HCT116 (cell line): ENCODE data around the gene CREBBP. TPM values are rescaled to one million over a fixed set of nuclear protein-coding genes. Genes with fewer than 3 reads are reported as not detected.

ENCODE experiments used
- ATAC-seq: fragments of 200-7000 bp; cut with Tn5 transposase; 2 replicates; pipeline ENCODE4 v1.9.1; 2020; ENCODE audit warnings: mild to moderate bottlenecking, moderate library complexity
- BruUV-seq: library from RNA; stranded (reverse); fragments of 400-500 nt; replicated peaks from 2 replicates; lab custom pipeline; 2021; lab: Mats Ljungman, UMichigan
- CTCF ChIA-PET: fragments of 300-600 bp; sonication (Branson Sonifier 250); formaldehyde crosslinking; loops from one replicate; lab custom pipeline; 2021; ENCODE audit warnings: antibody characterized with exemption; lab: Charles Lee
- POLR2A ChIA-PET: fragments of 300-600, 350-600 bp; sonication (Branson Sonifier 250); formaldehyde crosslinking; loops from one replicate; lab custom pipeline; 2021; ENCODE audit warnings: antibody characterized with exemption; lab: Charles Lee
- RAD21 ChIA-PET, 2 experiments: fragments of 300-600 bp; sonication (Branson Sonifier 250); formaldehyde crosslinking; loops; one replicate each; lab custom pipeline; 2023; ENCODE audit warnings: low total read pairs in 2 of 2; ENCODE audit not compliant: uncharacterized antibody in 2 of 2, unreplicated experiment in 2 of 2, low non-redundant PET in 1 of 2; lab: Charles Lee
- DNase-seq: peaks from one replicate; pipeline ENCODE4 v3.0.0-alpha.2; 2010; ENCODE audit warnings: low read depth, low spot score
- H2AFZ ChIP-seq: fragments of 200-600 bp; shearing (Covaris generic), sonication (generic); 2 replicates; pipeline ENCODE4 v1.6.1; 2017; ENCODE audit warnings: low read depth, mixed run types, mixed read lengths, antibody characterized with exemption, low read length; ENCODE audit not compliant: poor library complexity, severe bottlenecking
- H3K27ac ChIP-seq: 2 replicates; pipeline ENCODE4 v1.5.1; 2012; ENCODE audit warnings: low read depth, low read length
- H3K27me3 ChIP-seq: fragments of 200-600 bp; sonication (generic); 2 replicates; pipeline ENCODE4 v1.6.1; 2016; ENCODE audit warnings: mixed run types, low read length, mixed read lengths; ENCODE audit not compliant: insufficient read depth
- H3K36me3 ChIP-seq, 2 experiments: fragments of 200-500 bp in 1 of 2; fragments of 200-600 bp in 1 of 2; sonication (Bioruptor generic) in 1 of 2; sonication (generic) in 1 of 2; 2 replicates each; pipeline versions ENCODE4 v1.5.1 to v1.6.1; 2014 to 2016; ENCODE audit warnings: low read length in 2 of 2, inconsistent platforms in 1 of 2, mixed read lengths in 1 of 2, mixed run types in 1 of 2; ENCODE audit not compliant: insufficient read depth in 2 of 2, control insufficient read depth in 1 of 2
- H3K4me1 ChIP-seq, 2 experiments: fragments of 200-600 bp in 1 of 2; sonication (generic) in 1 of 2; 2 replicates each; pipeline versions ENCODE4 v1.5.1 to v1.6.1; 2012 to 2017; ENCODE audit warnings: low read length in 2 of 2, inconsistent platforms in 1 of 2, mild to moderate bottlenecking in 1 of 2, mixed read lengths in 1 of 2, mixed run types in 1 of 2, moderate library complexity in 1 of 2; ENCODE audit not compliant: insufficient read depth in 2 of 2, control insufficient read depth in 1 of 2
- H3K4me2 ChIP-seq: fragments of 200-600 bp; sonication (generic); 2 replicates; pipeline ENCODE4 v1.6.1; 2017; ENCODE audit warnings: mixed run types, low read length, mixed read lengths
- H3K4me3 ChIP-seq, 2 experiments: fragments of 200-600 bp in 1 of 2; sonication (generic) in 1 of 2; replicated peaks in 1 of 2; 2 replicates each; pipeline ENCODE4 v1.5.1; 2011 to 2016; ENCODE audit warnings: low read length in 2 of 2, control low read depth in 1 of 2, low read depth in 1 of 2, mild to moderate bottlenecking in 1 of 2, mixed read lengths in 1 of 2, mixed run types in 1 of 2
- H3K79me2 ChIP-seq: fragments of 200-600 bp; sonication (generic); 2 replicates; pipeline ENCODE4 v1.6.1; 2017; ENCODE audit warnings: mild to moderate bottlenecking, mixed run types, low read length, moderate library complexity, mixed read lengths; ENCODE audit not compliant: insufficient read depth
- H3K9ac ChIP-seq: fragments of 200-600 bp; sonication (generic); 2 replicates; pipeline ENCODE4 v1.6.1; 2016; ENCODE audit warnings: low read length, mixed read lengths
- H3K9me2 ChIP-seq: fragments of 200-600 bp; sonication (generic), shearing (Covaris generic); 2 replicates; pipeline ENCODE4 v1.6.1; 2017; ENCODE audit warnings: mixed run types, mild to moderate bottlenecking, moderate library complexity; ENCODE audit not compliant: insufficient read depth
- H3K9me3 ChIP-seq, 2 experiments: fragments of 200-500 bp in 1 of 2; fragments of 200-600 bp in 1 of 2; sonication (Bioruptor generic) in 1 of 2; sonication (generic) in 1 of 2; 2 replicates each; pipeline ENCODE4 v1.6.1; 2014 to 2017; ENCODE audit warnings: low read length in 2 of 2, mixed read lengths in 2 of 2, inconsistent platforms in 1 of 2, low read depth in 1 of 2, mild to moderate bottlenecking in 1 of 2, mixed run types in 1 of 2, moderate library complexity in 1 of 2; ENCODE audit not compliant: control insufficient read depth in 1 of 2, insufficient read depth in 1 of 2
- H4K20me1 ChIP-seq: fragments of 200-600 bp; sonication (generic), shearing (Covaris generic); 2 replicates; pipeline ENCODE4 v1.6.1; 2017; ENCODE audit warnings: mixed run types, mild to moderate bottlenecking, moderate library complexity; ENCODE audit not compliant: insufficient read depth
- EZH2 ChIP-seq: fragments of 200-600 bp; sonication (generic); IDR thresholded peaks from 2 replicates; pipeline ENCODE4 v1.6.1; 2017; ENCODE audit warnings: antibody characterized with exemption, mixed run types
- FOSL1 ChIP-seq: IDR thresholded peaks from 2 replicates; pipeline ENCODE4 v1.6.1; 2012; ENCODE audit warnings: low read depth
- JUND ChIP-seq: IDR thresholded peaks from 2 replicates; pipeline ENCODE4 v1.6.1; 2012
- POLR2A ChIP-seq: IDR thresholded peaks from 2 replicates; pipeline ENCODE4 v1.7.0; 2011; ENCODE audit warnings: borderline replicate concordance; ENCODE audit not compliant: insufficient read depth, insufficient read length; ENCODE audit errors: extremely low read depth
- POLR2AphosphoS5 ChIP-seq: IDR thresholded peaks from 2 replicates; pipeline ENCODE4 v1.6.1; 2011; ENCODE audit warnings: mild to moderate bottlenecking, low read depth, low read length, moderate library complexity
- SIN3A ChIP-seq: IDR thresholded peaks from 2 replicates; pipeline ENCODE4 v1.6.1; 2012; ENCODE audit warnings: low read depth
- TCF7L2 ChIP-seq: IDR thresholded peaks from 2 replicates; pipeline ENCODE4 v1.7.0; 2011; ENCODE audit warnings: borderline replicate concordance, inconsistent platforms; ENCODE audit not compliant: insufficient read depth, insufficient read length; ENCODE audit errors: extremely low read depth
- intact Hi-C: fragments of 100-400 bp; cut with micrococcal nuclease; formaldehyde crosslinking; loops from 2 replicates; pipeline ENCODE4 v1.10.0; 2022
- total RNA-seq: library from RNA; stranded (reverse); gene quantifications from one replicate; pipeline ENCODE4 v1.2.1, GENCODE V29; 2021; ENCODE audit not compliant: unreplicated experiment
- TF ChIP-seq, protein P1 (sequence below), 3 experiments: fragments of 200-600 bp in 1 of 3; sonication (generic) in 1 of 3; IDR thresholded peaks in 2 of 3; conservative IDR thresholded peaks in 1 of 3; 2 replicates each; pipeline ENCODE4 v1.5.1; 2012 to 2017; ENCODE audit warnings: low read depth in 2 of 3, low read length in 2 of 3, antibody characterized with exemption in 1 of 3, borderline replicate concordance in 1 of 3, control low read depth in 1 of 3, mild to moderate bottlenecking in 1 of 3, mixed read lengths in 1 of 3, mixed run types in 1 of 3, moderate library complexity in 1 of 3; ENCODE audit not compliant: insufficient read depth in 1 of 3
- TF ChIP-seq, protein P2 (sequence below): IDR thresholded peaks from 2 replicates; pipeline ENCODE4 v1.6.1; 2012
- TF ChIP-seq, protein P3 (sequence below): IDR thresholded peaks from 2 replicates; pipeline ENCODE4 v1.6.1; 2012; ENCODE audit warnings: low read depth
- TF ChIP-seq, protein P4 (sequence below): IDR thresholded peaks from 2 replicates; pipeline ENCODE4 v1.6.1; 2012

The CREBBP gene
- total RNA-seq, 1 experiment from 2014 or later, result 42.7 TPM

DNA sequence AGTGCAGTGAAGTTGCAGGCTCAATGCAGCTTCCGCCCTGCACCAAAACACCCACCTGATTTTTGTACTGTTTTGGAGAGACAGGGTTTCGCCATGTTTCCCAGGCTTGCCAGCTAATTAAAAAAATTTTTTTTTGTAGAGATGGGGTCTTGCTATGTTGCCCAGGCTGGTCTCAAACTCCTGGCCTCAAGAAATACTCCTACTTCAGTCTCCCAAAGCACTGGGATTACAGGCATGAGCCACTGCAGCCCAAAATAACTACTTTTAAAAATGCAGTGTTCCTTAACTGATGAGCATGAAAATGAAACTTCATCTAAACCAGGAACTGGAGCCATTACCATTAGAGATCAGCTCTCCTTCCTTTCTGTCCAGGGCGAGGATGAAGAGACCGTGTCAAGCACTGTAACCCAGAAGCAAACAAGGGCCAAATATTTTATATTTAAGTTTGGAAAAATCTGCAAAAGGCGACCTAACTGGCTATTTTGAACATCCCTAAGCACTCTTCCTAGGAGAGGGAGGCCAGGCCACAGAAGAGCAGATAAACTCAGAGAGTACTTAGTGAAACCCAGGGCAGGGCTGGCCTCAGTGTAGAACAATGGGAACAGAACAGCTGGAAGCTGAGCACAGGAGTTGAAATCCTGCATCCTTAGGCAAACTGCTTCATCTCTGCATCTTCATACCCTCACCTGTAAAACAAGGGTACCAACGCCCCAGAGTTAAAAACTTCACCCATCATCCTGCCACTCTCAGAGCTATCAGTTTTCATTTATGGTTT, 24.0 kb downstream of the CREBBP start:
- Histone ChIP-seq H3K9me2 (no peaks in the 10 kb centered on the region), H2AFZ (no peak overlapping the region), H3K4me2 (no peak overlapping the region), H3K79me2 (peaks cover 94% of the 10 kb centered on the region), H3K27ac (no peak overlapping the region), H3K36me3 (no peaks in the 10 kb centered on the region), H3K27me3 (no peaks in the 10 kb centered on the region), H4K20me1 (peaks cover 3% of the 10 kb centered on the region; the same call in 1 of the 2 replicates), H3K4me1 (0 out of 4 replicates have a peak, but pooled peaks cover 0 to 2% of the 10 kb centered on the region in 2 experiments), H3K4me3 (no peak overlapping the region), H3K9me3 (no peaks in the 10 kb centered on the region), H3K9ac (no peak overlapping the region)
- intact Hi-C loops, result no loop called here
- ChIA-PET CTCF (no interaction called here), RAD21 (no interaction called here), POLR2A (no interaction called here)
- no TSS peak for BruUV-seq
- no peak for ATAC-seq
- TF ChIP-seq, protein P1, sequence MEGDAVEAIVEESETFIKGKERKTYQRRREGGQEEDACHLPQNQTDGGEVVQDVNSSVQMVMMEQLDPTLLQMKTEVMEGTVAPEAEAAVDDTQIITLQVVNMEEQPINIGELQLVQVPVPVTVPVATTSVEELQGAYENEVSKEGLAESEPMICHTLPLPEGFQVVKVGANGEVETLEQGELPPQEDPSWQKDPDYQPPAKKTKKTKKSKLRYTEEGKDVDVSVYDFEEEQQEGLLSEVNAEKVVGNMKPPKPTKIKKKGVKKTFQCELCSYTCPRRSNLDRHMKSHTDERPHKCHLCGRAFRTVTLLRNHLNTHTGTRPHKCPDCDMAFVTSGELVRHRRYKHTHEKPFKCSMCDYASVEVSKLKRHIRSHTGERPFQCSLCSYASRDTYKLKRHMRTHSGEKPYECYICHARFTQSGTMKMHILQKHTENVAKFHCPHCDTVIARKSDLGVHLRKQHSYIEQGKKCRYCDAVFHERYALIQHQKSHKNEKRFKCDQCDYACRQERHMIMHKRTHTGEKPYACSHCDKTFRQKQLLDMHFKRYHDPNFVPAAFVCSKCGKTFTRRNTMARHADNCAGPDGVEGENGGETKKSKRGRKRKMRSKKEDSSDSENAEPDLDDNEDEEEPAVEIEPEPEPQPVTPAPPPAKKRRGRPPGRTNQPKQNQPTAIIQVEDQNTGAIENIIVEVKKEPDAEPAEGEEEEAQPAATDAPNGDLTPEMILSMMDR (IDR thresholded peaks at IDR 0.05 in 2 of 3, conservative IDR thresholded peaks at IDR 0.05 in 1 of 3; ENCODE audit: borderline replicate concordance in 1 of 3, insufficient read depth in 1 of 3, low read depth in 2 of 3, low read length in 2 of 3), result no peak
- TF ChIP-seq FOSL1, result no peak
- TF ChIP-seq SIN3A, result no peak
- TF ChIP-seq, protein P2, sequence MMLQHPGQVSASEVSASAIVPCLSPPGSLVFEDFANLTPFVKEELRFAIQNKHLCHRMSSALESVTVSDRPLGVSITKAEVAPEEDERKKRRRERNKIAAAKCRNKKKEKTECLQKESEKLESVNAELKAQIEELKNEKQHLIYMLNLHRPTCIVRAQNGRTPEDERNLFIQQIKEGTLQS, result no peak
- TF ChIP-seq, protein P3, sequence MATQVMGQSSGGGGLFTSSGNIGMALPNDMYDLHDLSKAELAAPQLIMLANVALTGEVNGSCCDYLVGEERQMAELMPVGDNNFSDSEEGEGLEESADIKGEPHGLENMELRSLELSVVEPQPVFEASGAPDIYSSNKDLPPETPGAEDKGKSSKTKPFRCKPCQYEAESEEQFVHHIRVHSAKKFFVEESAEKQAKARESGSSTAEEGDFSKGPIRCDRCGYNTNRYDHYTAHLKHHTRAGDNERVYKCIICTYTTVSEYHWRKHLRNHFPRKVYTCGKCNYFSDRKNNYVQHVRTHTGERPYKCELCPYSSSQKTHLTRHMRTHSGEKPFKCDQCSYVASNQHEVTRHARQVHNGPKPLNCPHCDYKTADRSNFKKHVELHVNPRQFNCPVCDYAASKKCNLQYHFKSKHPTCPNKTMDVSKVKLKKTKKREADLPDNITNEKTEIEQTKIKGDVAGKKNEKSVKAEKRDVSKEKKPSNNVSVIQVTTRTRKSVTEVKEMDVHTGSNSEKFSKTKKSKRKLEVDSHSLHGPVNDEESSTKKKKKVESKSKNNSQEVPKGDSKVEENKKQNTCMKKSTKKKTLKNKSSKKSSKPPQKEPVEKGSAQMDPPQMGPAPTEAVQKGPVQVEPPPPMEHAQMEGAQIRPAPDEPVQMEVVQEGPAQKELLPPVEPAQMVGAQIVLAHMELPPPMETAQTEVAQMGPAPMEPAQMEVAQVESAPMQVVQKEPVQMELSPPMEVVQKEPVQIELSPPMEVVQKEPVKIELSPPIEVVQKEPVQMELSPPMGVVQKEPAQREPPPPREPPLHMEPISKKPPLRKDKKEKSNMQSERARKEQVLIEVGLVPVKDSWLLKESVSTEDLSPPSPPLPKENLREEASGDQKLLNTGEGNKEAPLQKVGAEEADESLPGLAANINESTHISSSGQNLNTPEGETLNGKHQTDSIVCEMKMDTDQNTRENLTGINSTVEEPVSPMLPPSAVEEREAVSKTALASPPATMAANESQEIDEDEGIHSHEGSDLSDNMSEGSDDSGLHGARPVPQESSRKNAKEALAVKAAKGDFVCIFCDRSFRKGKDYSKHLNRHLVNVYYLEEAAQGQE, result no peak
- no peak for TF ChIP-seq POLR2AphosphoS5
- TF ChIP-seq, protein P4, sequence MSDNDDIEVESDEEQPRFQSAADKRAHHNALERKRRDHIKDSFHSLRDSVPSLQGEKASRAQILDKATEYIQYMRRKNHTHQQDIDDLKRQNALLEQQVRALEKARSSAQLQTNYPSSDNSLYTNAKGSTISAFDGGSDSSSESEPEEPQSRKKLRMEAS, result no peak
- no peak for TF ChIP-seq POLR2A
- no peak for TF ChIP-seq EZH2
- TF ChIP-seq TCF7L2, result no peak
- TF ChIP-seq JUND, result no peak
- DNase-seq, result no peak
